AG20443 (cell line): Measurements from ENCODE around the gene LILRB3.
"Not testable (repeated sequence)": the region's sequence is repeated elsewhere in the genome, so short reads cannot be mapped to it uniquely, and the experiment has no call there.

ENCODE experiments used
- DNase-seq: peaks from one replicate; pipeline ENCODE4 v3.0.0; 2012; ENCODE audit warnings: low spot score, mixed read lengths

LILRB3 gene

DNA sequence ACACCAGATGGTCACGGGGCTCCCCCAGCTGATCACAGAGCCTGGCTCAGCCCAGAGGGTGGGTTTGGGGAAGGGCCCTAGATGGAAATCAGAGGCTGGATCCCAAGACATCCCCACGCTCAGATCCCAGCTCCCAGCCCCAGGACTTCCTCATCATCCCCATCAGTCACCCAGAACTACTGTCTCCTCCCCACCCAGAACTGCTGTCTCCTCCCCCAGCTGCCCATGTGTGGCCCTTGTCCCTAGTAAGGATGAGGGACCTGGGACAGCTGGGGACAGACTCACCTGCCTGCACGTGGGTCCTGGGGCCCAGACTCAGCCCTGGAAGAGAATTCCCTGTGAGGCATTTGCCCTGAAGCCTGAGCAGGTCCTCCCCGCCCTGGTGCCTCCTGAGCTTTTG lies 19.4 kb upstream of the LILRB3 start:
- DNase-seq = not testable (repeated sequence)

- not testable (repeated sequence) for DNase-seq
Observed at GRCh38 chr19:54240372-54241336, 17.8 kb upstream of the LILRB3 start.

DNA sequence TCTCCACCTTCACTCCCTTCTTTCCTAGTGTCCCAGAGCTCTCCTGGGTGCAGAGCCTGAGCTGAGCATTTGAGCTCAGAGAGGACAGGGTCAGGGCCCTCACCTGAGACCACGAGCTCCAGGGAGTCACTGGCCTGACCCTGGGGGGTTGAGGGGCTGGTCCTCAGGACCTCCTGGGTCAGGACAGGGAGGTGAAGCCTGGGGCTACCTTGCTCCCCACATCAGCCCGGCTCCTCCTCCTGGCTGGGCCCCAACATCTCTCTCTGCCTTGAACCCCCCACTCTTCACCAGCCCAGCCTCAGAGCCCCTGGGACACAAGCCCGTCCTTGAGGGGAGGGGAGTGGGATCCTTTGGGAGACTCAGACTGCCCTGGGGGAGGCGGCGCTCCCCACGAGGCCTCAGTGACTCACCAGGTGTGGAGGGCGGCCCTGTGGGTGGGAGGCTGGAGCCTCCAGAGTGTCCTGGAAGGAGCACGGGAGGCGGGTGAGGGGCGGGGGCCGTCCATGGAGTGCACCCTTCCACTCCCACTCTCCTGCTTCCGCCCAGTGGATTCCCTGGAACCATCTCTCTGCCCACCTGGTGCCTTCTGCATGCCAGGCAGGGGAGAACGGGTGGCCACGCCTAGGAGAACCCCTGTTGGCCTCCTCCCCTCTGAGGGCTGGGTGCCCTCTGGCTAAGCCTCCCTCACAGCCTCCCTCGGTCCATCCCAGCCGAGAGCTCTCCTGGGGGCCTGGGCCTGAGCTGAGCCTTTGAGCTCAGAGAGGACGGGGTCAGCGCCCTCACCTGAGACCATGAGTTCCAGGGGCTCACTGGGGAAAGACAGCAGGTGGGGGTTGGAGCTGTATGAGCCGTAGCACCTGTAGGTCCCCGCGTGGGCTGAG lies 16.9 kb upstream of the LILRB3 start:
- not testable (repeated sequence) for DNase-seq

GRCh38 chr19:54233941-54234340 lies 11.1 kb upstream of the LILRB3 start:
- DNase-seq = no peak

DNA sequence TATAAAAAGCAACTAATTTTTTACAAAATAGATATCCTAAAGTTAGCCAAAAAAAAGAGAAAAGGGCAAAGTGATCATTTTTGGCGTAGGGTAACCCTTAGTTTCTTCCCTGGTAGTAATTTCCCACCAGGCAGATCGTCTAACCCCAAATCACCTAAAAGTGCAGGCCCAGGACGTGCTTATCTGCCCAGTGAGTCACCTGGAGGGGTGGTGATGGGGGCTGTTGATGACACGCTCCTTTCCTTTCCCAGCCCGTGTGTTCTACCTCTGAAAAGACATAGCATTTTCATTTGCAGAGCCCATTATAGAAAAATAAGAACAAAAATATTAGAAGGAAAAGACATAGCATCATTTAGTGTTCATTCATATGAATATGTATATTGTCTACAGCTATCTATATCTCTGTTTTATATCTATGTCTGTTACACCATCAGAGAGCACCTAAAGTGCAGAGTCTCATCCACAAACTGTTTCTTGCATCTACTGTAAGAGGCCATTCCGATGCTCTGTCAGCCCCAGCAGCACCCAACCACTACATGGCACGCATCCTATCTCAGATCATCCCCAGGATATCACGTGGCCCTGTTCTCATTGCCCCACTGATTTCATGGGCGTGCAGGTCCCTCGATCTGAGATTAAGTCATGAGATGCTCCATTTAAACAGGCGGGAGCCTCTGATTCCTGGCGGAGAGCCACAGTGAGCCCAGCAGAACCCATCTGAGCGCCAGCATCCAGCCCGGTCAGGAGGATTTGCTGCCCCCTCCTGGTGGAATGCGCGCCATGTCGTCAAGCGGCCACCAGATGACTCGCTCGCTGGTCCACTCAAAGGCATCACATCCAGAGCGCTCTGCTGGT lies 8.5 kb upstream of the LILRB3 start:
- DNase-seq = peak; percentile 94

- no peak for DNase-seq
Observed at GRCh38 chr19:54230031-54230430, 7.2 kb upstream of the LILRB3 start.

GRCh38 chr19:54229146-54229545 lies 6.3 kb upstream of the LILRB3 start:
- no peak for DNase-seq

- not testable (repeated sequence) for DNase-seq
Observed at GRCh38 chr19:54224619-54225018, 1.8 kb upstream of the LILRB3 start.

- DNase-seq = not testable (repeated sequence)
Observed at GRCh38 chr19:54223937-54224281, 1.1 kb upstream of the LILRB3 start.

GRCh38 chr19:54223277-54223936 lies 600 bp upstream of the LILRB3 start:
- DNase-seq = not testable (repeated sequence)

- DNase-seq = not testable (repeated sequence)
Observed at GRCh38 chr19:54221947-54222346, 860 bp downstream of the LILRB3 start.

- DNase-seq = peak; percentile 1
Observed at GRCh38 chr19:54219702-54220101, 3.1 kb downstream of the LILRB3 start.

DNA sequence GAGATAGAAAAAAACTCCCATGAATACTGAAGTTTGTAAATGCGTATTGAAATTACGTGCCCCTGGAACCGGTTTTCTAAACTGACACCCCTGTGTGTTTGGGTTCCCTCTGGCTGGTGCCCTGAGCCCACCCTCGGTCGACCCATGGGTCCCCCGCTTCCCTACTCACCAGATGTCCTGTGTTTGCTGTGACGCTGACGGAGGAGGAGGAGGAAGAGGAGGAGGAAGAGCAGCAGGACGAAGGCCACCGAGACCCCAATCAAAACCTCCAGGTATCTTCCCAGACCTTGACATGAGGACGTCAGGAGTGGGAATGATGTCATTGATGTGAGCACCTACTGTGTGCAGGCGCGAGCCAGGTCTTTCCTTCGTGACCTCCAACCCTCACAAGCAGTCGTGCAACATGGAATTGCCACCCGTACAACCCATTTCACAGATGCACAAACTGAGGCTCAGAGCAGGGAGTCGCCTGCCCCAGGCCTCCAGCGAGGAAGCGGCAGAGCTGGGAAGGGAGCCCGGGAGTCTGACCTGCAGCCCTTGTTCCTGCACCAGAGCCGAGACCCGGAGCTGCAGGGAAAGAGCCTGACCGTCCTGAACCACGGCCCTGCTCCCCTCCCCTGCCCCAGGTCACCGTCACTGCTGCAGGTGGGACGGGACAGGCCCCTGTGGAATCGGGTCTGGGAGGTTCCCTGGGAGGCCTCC lies 3.7 kb downstream of the LILRB3 start:
- DNase-seq = peak; percentile 3

GRCh38 chr19:54218259-54218658 lies 4.5 kb downstream of the LILRB3 start:
- peak; percentile 2 for DNase-seq

- not testable (repeated sequence) for DNase-seq
Observed at GRCh38 chr19:54217517-54218247, 5.1 kb downstream of the LILRB3 start.

- DNase-seq = no peak
Observed at GRCh38 chr19:54216869-54217268, 5.9 kb downstream of the LILRB3 start.

DNA sequence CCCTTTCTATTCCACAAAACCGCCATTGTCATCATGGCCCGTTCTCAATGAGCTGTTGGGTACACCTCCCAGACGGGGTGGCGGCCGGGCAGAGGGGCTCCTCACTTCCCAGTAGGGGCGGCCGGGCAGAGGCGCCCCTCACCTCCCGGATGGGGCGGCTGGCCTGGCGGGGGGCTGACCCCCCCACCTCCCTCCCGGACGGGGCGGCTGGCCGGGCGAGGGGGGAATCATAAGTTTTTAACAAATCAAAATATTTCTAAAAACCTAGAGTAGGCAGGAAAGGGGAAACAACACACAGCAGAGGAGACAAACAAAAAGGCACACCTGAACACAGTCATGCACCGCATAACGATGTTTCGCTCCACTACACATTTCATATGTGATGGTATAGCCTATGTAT lies 8.1 kb downstream of the LILRB3 start:
- not testable (repeated sequence) for DNase-seq

DNA sequence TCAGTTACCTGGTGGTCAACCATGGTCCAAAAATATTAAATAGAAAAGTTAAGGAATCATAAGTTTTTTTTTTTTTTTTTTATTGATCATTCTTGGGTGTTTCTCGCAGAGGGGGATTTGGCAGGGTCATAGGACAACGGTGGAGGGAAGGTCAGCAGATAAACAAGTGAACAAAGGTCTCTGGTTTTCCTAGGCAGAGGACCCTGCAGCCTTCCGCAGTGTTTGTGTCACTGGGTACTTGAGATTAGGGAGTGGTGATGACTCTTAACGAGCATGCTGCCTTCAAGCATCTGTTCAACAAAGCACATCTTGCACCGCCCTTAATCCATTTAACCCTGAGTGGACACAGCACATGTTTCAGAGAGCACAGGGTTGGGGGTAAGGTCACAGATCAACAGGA lies 8.6 kb downstream of the LILRB3 start:
- DNase-seq = not testable (repeated sequence)

- DNase-seq = no peak
Observed at GRCh38 chr19:54211235-54211634, 11.6 kb downstream of the LILRB3 start.
